GM12878 (cell line): ENCODE measurements around the gene ENAH. TPM values are rescaled to one million over a fixed set of nuclear protein-coding genes. Genes with fewer than 3 reads are reported as not detected.

ENCODE experiments used
- ATAC-seq: fragments of 200-7000 bp; cut with Tn5 transposase; 3 replicates; pipeline ENCODE4 v1.9.1; 2020; ENCODE audit warnings: mild to moderate bottlenecking, moderate library complexity
- BruUV-seq: library from RNA; stranded (reverse); fragments of 400-500 nt; replicated peaks from 2 replicates; lab custom pipeline; 2021; lab: Mats Ljungman, UMichigan
- CTCF ChIA-PET: fragments of 300-600 bp; sonication (Branson Sonifier 250); formaldehyde crosslinking; extraction: SDS; loops from one replicate; lab custom pipeline; 2021; ENCODE audit warnings: inconsistent platforms; lab: Yijun Ruan, JAX
- POLR2A ChIA-PET: fragments of 350-600 bp; formaldehyde crosslinking; extraction: SDS; loops from one replicate; lab custom pipeline; 2021; ENCODE audit warnings: inconsistent platforms; lab: Charles Lee
- RAD21 ChIA-PET: fragments of 300-600 bp; sonication (Branson Sonifier 250); formaldehyde crosslinking; loops from one replicate; lab custom pipeline; 2023; ENCODE audit warnings: antibody characterized with exemption; ENCODE audit not compliant: unreplicated experiment; lab: Charles Lee
- SMC1A ChIA-PET: fragments of 300-600 bp; sonication (Branson Sonifier 250); formaldehyde crosslinking; loops from one replicate; lab custom pipeline; 2023; ENCODE audit not compliant: unreplicated experiment, uncharacterized antibody; lab: Charles Lee
- DNase-seq: peaks from one replicate; pipeline ENCODE4 v3.0.0-alpha.2; 2011; ENCODE audit warnings: low read depth, low spot score
- FAIRE-seq: peaks from 3 replicates; lab custom pipeline; 2011; peaks lifted over from hg19 to GRCh38; lab: Jason Lieb, UNC
- H2AFZ ChIP-seq: 2 replicates; pipeline ENCODE4 v1.6.0; 2011; ENCODE audit warnings: low read depth, low read length, control low read depth; ENCODE audit not compliant: control insufficient read depth
- H3K27ac ChIP-seq: 2 replicates; pipeline ENCODE4 v1.5.1; 2011; ENCODE audit warnings: control low read depth; ENCODE audit not compliant: control insufficient read depth, insufficient read depth
- H3K27me3 ChIP-seq, 2 experiments: replicated peaks in 1 of 2; 2 replicates each; pipeline versions ENCODE4 v1.6.0 to v1.6.1; 2011; ENCODE audit warnings: low read length in 1 of 2; ENCODE audit not compliant: control insufficient read depth in 2 of 2, insufficient read depth in 2 of 2
- H3K36me3 ChIP-seq, 2 experiments: 2 replicates each; pipeline ENCODE4 v1.5.1; 2011; ENCODE audit warnings: low read length in 1 of 2; ENCODE audit not compliant: control insufficient read depth in 2 of 2, insufficient read depth in 2 of 2
- H3K4me1 ChIP-seq: 2 replicates; pipeline ENCODE4 v1.6.1; 2011; ENCODE audit warnings: mild to moderate bottlenecking, low read length, moderate library complexity, mixed read lengths; ENCODE audit not compliant: control insufficient read depth, insufficient read depth
- H3K4me2 ChIP-seq: 2 replicates; pipeline ENCODE4 v1.6.0; 2011; ENCODE audit warnings: control low read depth; ENCODE audit not compliant: control insufficient read depth, insufficient read depth
- H3K4me3 ChIP-seq: fragments of 200-600 bp; sonication (generic); 2 replicates; pipeline ENCODE4 v1.5.1; 2016
- H3K79me2 ChIP-seq: 2 replicates; pipeline ENCODE4 v1.6.0; 2011; ENCODE audit warnings: low read length; ENCODE audit not compliant: control insufficient read depth, insufficient read depth
- H3K9ac ChIP-seq: 2 replicates; pipeline ENCODE4 v1.8.0; 2011; ENCODE audit warnings: low read length, control low read depth, mixed read lengths; ENCODE audit not compliant: control insufficient read depth, insufficient read depth
- H3K9me3 ChIP-seq: replicated peaks from 3 replicates; pipeline ENCODE4 v1.5.1; 2011; ENCODE audit warnings: mild to moderate bottlenecking, low read length; ENCODE audit not compliant: control insufficient read depth, insufficient read depth
- H4K20me1 ChIP-seq: 2 replicates; pipeline ENCODE4 v1.6.0; 2011; ENCODE audit not compliant: control insufficient read depth, insufficient read depth
- BCL11A ChIP-seq: IDR thresholded peaks from 2 replicates; pipeline ENCODE4 v1.6.1; 2011; ENCODE audit warnings: low read depth, low read length
- EGR1 ChIP-seq, 2 experiments: IDR thresholded peaks; 1 replicate in 1 of 2; 2 replicates in 1 of 2; pipeline ENCODE4 v1.6.1; 2011 to 2012; ENCODE audit warnings: low read depth in 2 of 2, low read length in 2 of 2, borderline replicate concordance in 1 of 2, mild to moderate bottlenecking in 1 of 2, moderate library complexity in 1 of 2
- IRF5 ChIP-seq: fragments of 450-650 bp; IDR thresholded peaks from 2 replicates; pipeline ENCODE4 v1.6.1; 2017; ENCODE audit warnings: borderline replicate concordance
- NBN ChIP-seq: fragments of 450-650 bp; IDR thresholded peaks from 2 replicates; pipeline ENCODE4 v1.6.1; 2016
- NFIC ChIP-seq: IDR thresholded peaks from 2 replicates; pipeline ENCODE4 v1.6.1; 2012; ENCODE audit warnings: low read depth, mild to moderate bottlenecking, inconsistent platforms, low read length, moderate library complexity
- NKRF ChIP-seq: fragments of 450-650 bp; conservative IDR thresholded peaks from 2 replicates; pipeline ENCODE4 v1.6.1; 2017; ENCODE audit warnings: mild to moderate bottlenecking, moderate library complexity
- RELA ChIP-seq: fragments of 450-650 bp; IDR thresholded peaks from 2 replicates; pipeline ENCODE4 v1.8.0; 2014; ENCODE audit warnings: borderline replicate concordance; ENCODE audit not compliant: partially characterized antibody
- SMAD1 ChIP-seq: fragments of 450-650 bp; IDR thresholded peaks from 2 replicates; pipeline ENCODE4 v1.6.1; 2018; ENCODE audit warnings: mild to moderate bottlenecking, low read depth; ENCODE audit not compliant: partially characterized antibody
- SREBF2 ChIP-seq: IDR thresholded peaks from 2 replicates; pipeline ENCODE4 v1.6.1; 2012; ENCODE audit warnings: mild to moderate bottlenecking, low read length
- SRF ChIP-seq, 2 experiments: IDR thresholded peaks; 2 replicates each; pipeline ENCODE4 v1.6.1; 2011; ENCODE audit warnings: low read depth in 2 of 2, low read length in 2 of 2, mild to moderate bottlenecking in 1 of 2, moderate library complexity in 1 of 2
- TCF3 ChIP-seq: IDR thresholded peaks from 2 replicates; pipeline ENCODE4 v1.6.1; 2012; ENCODE audit warnings: low read depth, mild to moderate bottlenecking, low read length, borderline replicate concordance; ENCODE audit not compliant: insufficient read depth
- ZBTB11 ChIP-seq: fragments of 450-650 bp; formaldehyde crosslinking; IDR thresholded peaks from 2 replicates; pipeline ENCODE4 v1.5.0; 2022; ENCODE audit warnings: mild to moderate bottlenecking, missing genetic modification characterization
- ZNF24 ChIP-seq: fragments of 450-650 bp; IDR thresholded peaks from 2 replicates; pipeline ENCODE4 v1.6.1; 2017; ENCODE audit warnings: antibody characterized with exemption, mild to moderate bottlenecking
- WGBS: methylation state at CpG from one replicate; pipeline ENCODE4 v1.1.6; 2016; ENCODE audit warnings: low lambda C conversion rate; ENCODE audit not compliant: insufficient replicate concordance, insufficient coverage; ENCODE audit errors: missing lambda C conversion rate; 5-methylcytosine and 5-hydroxymethylcytosine counted together
- in situ Hi-C: fragments of 300-500 bp; cut with MboI; formaldehyde crosslinking; loops from 9 replicates; pipeline ENCODE4 v1.14.3; 2018; ENCODE audit warnings: mixed read lengths
- intact Hi-C: fragments of 100-400 bp; cut with micrococcal nuclease; formaldehyde crosslinking; loops from one replicate; pipeline ENCODE4 v1.14.2; 2022; ENCODE audit not compliant: unreplicated experiment
- polyA plus RNA-seq, 11 experiments: library from polyadenylated mRNA; depleted of rRNA in 4 of 11; unstranded in 6 of 11; stranded (reverse) in 5 of 11; fragments of >200 nt; fragmentation: Nextera tagmentation in 4 of 11; fragmentation: Illumina TruSeq in 1 of 11; extraction: Ambion mirVana in 4 of 11; extraction: Trizol in 1 of 11; gene quantifications; 1 replicate in 1 of 11; 2 replicates in 10 of 11; pipeline versions ENCODE4 v1.2.1 to v1.2.3, GENCODE V29; 2011 to 2016; ENCODE audit warnings: inconsistent platforms in 2 of 11, missing spikeins in 2 of 11, low read depth in 1 of 11
- total RNA-seq, 4 experiments: library from RNA; depleted of rRNA in 3 of 4; stranded (reverse); fragments of >200 nt in 3 of 4; fragmentation: Illumina TruSeq in 1 of 4; extraction: Trizol in 1 of 4; gene quantifications; 2 replicates each; pipeline versions ENCODE4 v1.2.1 to v1.2.3, GENCODE V29; 2013 to 2021
- TF ChIP-seq, protein P1 (sequence below): fragments of 450-650 bp; IDR thresholded peaks from 2 replicates; pipeline ENCODE4 v1.6.1; 2014; ENCODE audit warnings: mild to moderate bottlenecking

Gene ENAH
- total and polyA plus RNA-seq, 10 of the 15 experiments (the other 5 are each of a cell fraction or from before 2014, with no cell fraction given) = under 0.01 to 0.62 (median 0.06) TPM; not detected in 5

GRCh38 chr1:225481738-225482137, 171.2 kb downstream of the ENAH start:
- no TSS peak for BruUV-seq
- ChIA-PET SMC1A (interaction anchor here (0.7 to 1.8 kb wide), 7 partner anchors 11 to 493 kb away, joined by 3 to 5 read pairs (median 4); no protein-coding TSS in a partner anchor), RAD21 (interaction anchor here (0.9 to 1.7 kb wide), 5 partner anchors 21 to 497 kb away, joined by 3 read pairs; no protein-coding TSS in a partner anchor)
- WGBS = 17% methylated on average over 6 of the region's 6 CpGs
- no peak for ATAC-seq
- Histone ChIP-seq H3K79me2 (no peaks in the 10 kb centered on the region), H3K36me3 (no peaks in the 10 kb centered on the region)
- TF ChIP-seq IRF5 (no peak), ZBTB11 (no peak), SMAD1 (no peak), NBN (no peak), NFIC (no peak), RELA (no peak), ZNF24 (no peak), SRF (IDR thresholded peaks at IDR 0.05; ENCODE audit: low read depth in 2 of 2, low read length in 2 of 2) (no peak), SREBF2 (no peak), TCF3 (no peak), EGR1 (IDR thresholded peaks at IDR 0.05; ENCODE audit: borderline replicate concordance in 1 of 2, low read depth in 2 of 2, low read length in 2 of 2) (no peak), BCL11A (no peak), NKRF (no peak)
- TF ChIP-seq, protein P1, sequence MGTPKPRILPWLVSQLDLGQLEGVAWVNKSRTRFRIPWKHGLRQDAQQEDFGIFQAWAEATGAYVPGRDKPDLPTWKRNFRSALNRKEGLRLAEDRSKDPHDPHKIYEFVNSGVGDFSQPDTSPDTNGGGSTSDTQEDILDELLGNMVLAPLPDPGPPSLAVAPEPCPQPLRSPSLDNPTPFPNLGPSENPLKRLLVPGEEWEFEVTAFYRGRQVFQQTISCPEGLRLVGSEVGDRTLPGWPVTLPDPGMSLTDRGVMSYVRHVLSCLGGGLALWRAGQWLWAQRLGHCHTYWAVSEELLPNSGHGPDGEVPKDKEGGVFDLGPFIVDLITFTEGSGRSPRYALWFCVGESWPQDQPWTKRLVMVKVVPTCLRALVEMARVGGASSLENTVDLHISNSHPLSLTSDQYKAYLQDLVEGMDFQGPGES = no peak
- TF ChIP-seq, all 136 proteins: peak for 0
- DNase-seq = no peak
- in situ Hi-C loops = no loop called here
- Histone ChIP-seq H3K27ac (no peak overlapping the region), H3K4me1 (peaks cover 25% of the 10 kb centered on the region), H3K4me2 (no peak overlapping the region), H3K9me3 (no peaks in the 10 kb centered on the region; the same call in 2 of the 3 replicates), H3K9ac (no peak overlapping the region), H2AFZ (no peak overlapping the region), H3K4me3 (no peak overlapping the region), H3K27me3 (0 out of 4 replicates have a peak, but pooled peaks cover 0 to 2% of the 10 kb centered on the region in 2 experiments), H4K20me1 (no peaks in the 10 kb centered on the region)
- ChIA-PET POLR2A (no interaction called here), CTCF (interaction anchor here (0.7 to 2.5 kb wide), 14 partner anchors 11 to 1755 kb away, joined by 3 to 11 read pairs (median 4); partner anchors contain the start of gene TMEM63A)
- FAIRE-seq = no peak
- intact Hi-C loops = no loop called here
